Measurements from ENCODE around the gene ACSS1. TPM values are rescaled to one million over a fixed set of nuclear protein-coding genes. Genes with fewer than 3 reads are reported as not detected.

Gene ACSS1
- total and polyA plus RNA-seq, 2 experiments from 2014 or later: 1.3 to 4.1 TPM

DNA sequence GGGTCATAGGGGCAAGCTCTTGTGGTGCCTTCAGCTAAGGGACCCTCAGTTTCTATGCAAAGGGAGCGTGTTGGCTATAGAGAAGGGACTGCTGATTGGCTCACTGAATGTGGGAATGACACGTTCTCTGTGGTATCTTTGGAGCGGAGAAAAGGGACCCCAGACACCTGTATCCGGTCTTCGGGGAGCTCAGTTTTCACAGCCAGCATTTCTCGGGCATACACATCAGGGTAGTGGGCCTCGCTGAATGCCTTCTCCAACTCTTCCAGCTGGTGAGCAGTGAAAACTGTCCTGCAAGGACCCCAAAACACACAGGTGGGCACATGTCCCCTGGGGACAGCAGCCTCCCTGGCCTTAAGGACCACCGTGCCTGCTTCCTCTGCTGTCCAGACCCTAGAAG is 20.7 kb upstream of the ACSS1 start:
- DNase-seq (ENCODE audit: low spot score): no peak
- no peaks in the 10 kb centered on the region for H3K36me3 ChIP-seq (ENCODE audit: insufficient read depth)
- H3K4me2 ChIP-seq: no peak overlapping the region
- no peak for ATAC-seq
- Mint-ChIP-seq H3K36me3 (ENCODE audit: low read depth) (no peaks in the 10 kb centered on the region), H3K9me3 (peaks cover 3% of the 10 kb centered on the region; the same call in 2 of the 3 replicates), H3K27ac (no peak overlapping the region), H3K4me1 (peaks cover 17% of the 10 kb centered on the region), H3K4me3 (no peak overlapping the region), H3K27me3 (ENCODE audit: insufficient read depth, low read depth, poor library complexity) (peaks cover 67% of the 10 kb centered on the region)
- TF ChIP-seq ZNF331 (CRISPR knock-in tag; IDR thresholded peaks at IDR 0.05; ENCODE audit: low read depth): no peak
- TF ChIP-seq, protein P1, sequence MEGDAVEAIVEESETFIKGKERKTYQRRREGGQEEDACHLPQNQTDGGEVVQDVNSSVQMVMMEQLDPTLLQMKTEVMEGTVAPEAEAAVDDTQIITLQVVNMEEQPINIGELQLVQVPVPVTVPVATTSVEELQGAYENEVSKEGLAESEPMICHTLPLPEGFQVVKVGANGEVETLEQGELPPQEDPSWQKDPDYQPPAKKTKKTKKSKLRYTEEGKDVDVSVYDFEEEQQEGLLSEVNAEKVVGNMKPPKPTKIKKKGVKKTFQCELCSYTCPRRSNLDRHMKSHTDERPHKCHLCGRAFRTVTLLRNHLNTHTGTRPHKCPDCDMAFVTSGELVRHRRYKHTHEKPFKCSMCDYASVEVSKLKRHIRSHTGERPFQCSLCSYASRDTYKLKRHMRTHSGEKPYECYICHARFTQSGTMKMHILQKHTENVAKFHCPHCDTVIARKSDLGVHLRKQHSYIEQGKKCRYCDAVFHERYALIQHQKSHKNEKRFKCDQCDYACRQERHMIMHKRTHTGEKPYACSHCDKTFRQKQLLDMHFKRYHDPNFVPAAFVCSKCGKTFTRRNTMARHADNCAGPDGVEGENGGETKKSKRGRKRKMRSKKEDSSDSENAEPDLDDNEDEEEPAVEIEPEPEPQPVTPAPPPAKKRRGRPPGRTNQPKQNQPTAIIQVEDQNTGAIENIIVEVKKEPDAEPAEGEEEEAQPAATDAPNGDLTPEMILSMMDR (conservative IDR thresholded peaks at IDR 0.05; ENCODE audit: low read depth in 2 of 2): no peak
- TF ChIP-seq EZH2phosphoT487 (IDR thresholded peaks at IDR 0.05; ENCODE audit: unreplicated experiment): no peak
- no peak for TF ChIP-seq EZH2 (IDR thresholded peaks at IDR 0.05; ENCODE audit: low read depth, unreplicated experiment)
- TF ChIP-seq NANOG (IDR thresholded peaks at IDR 0.05; ENCODE audit: borderline replicate concordance): no peak
- TF ChIP-seq, protein P2, sequence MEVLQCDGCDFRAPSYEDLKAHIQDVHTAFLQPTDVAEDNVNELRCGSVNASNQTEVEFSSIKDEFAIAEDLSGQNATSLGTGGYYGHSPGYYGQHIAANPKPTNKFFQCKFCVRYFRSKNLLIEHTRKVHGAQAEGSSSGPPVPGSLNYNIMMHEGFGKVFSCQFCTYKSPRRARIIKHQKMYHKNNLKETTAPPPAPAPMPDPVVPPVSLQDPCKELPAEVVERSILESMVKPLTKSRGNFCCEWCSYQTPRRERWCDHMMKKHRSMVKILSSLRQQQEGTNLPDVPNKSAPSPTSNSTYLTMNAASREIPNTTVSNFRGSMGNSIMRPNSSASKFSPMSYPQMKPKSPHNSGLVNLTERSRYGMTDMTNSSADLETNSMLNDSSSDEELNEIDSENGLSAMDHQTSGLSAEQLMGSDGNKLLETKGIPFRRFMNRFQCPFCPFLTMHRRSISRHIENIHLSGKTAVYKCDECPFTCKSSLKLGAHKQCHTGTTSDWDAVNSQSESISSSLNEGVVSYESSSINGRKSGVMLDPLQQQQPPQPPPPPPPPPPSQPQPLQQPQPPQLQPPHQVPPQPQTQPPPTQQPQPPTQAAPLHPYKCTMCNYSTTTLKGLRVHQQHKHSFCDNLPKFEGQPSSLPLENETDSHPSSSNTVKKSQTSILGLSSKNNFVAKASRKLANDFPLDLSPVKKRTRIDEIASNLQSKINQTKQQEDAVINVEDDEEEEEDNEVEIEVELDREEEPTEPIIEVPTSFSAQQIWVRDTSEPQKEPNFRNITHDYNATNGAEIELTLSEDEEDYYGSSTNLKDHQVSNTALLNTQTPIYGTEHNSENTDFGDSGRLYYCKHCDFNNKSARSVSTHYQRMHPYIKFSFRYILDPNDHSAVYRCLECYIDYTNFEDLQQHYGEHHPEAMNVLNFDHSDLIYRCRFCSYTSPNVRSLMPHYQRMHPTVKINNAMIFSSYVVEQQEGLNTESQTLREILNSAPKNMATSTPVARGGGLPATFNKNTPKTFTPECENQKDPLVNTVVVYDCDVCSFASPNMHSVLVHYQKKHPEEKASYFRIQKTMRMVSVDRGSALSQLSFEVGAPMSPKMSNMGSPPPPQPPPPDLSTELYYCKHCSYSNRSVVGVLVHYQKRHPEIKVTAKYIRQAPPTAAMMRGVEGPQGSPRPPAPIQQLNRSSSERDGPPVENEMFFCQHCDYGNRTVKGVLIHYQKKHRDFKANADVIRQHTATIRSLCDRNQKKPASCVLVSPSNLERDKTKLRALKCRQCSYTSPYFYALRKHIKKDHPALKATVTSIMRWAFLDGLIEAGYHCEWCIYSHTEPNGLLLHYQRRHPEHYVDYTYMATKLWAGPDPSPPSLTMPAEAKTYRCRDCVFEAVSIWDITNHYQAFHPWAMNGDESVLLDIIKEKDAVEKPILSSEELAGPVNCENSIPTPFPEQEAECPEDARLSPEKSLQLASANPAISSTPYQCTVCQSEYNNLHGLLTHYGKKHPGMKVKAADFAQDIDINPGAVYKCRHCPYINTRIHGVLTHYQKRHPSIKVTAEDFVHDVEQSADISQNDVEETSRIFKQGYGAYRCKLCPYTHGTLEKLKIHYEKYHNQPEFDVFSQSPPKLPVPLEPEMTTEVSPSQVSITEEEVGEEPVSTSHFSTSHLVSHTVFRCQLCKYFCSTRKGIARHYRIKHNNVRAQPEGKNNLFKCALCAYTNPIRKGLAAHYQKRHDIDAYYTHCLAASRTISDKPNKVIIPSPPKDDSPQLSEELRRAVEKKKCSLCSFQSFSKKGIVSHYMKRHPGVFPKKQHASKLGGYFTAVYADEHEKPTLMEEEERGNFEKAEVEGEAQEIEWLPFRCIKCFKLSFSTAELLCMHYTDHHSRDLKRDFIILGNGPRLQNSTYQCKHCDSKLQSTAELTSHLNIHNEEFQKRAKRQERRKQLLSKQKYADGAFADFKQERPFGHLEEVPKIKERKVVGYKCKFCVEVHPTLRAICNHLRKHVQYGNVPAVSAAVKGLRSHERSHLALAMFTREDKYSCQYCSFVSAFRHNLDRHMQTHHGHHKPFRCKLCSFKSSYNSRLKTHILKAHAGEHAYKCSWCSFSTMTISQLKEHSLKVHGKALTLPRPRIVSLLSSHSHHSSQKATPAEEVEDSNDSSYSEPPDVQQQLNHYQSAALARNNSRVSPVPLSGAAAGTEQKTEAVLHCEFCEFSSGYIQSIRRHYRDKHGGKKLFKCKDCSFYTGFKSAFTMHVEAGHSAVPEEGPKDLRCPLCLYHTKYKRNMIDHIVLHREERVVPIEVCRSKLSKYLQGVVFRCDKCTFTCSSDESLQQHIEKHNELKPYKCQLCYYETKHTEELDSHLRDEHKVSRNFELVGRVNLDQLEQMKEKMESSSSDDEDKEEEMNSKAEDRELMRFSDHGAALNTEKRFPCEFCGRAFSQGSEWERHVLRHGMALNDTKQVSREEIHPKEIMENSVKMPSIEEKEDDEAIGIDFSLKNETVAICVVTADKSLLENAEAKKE (CRISPR knock-in tag; IDR thresholded peaks at IDR 0.05): no peak
- no peak for TF ChIP-seq CREB1 (CRISPR knock-in tag; IDR thresholded peaks at IDR 0.05; ENCODE audit: low read depth)
- TF ChIP-seq, protein P3, sequence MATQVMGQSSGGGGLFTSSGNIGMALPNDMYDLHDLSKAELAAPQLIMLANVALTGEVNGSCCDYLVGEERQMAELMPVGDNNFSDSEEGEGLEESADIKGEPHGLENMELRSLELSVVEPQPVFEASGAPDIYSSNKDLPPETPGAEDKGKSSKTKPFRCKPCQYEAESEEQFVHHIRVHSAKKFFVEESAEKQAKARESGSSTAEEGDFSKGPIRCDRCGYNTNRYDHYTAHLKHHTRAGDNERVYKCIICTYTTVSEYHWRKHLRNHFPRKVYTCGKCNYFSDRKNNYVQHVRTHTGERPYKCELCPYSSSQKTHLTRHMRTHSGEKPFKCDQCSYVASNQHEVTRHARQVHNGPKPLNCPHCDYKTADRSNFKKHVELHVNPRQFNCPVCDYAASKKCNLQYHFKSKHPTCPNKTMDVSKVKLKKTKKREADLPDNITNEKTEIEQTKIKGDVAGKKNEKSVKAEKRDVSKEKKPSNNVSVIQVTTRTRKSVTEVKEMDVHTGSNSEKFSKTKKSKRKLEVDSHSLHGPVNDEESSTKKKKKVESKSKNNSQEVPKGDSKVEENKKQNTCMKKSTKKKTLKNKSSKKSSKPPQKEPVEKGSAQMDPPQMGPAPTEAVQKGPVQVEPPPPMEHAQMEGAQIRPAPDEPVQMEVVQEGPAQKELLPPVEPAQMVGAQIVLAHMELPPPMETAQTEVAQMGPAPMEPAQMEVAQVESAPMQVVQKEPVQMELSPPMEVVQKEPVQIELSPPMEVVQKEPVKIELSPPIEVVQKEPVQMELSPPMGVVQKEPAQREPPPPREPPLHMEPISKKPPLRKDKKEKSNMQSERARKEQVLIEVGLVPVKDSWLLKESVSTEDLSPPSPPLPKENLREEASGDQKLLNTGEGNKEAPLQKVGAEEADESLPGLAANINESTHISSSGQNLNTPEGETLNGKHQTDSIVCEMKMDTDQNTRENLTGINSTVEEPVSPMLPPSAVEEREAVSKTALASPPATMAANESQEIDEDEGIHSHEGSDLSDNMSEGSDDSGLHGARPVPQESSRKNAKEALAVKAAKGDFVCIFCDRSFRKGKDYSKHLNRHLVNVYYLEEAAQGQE (IDR thresholded peaks at IDR 0.05; ENCODE audit: unreplicated experiment): no peak
- TF ChIP-seq POLR2AphosphoS5 (IDR thresholded peaks at IDR 0.05; ENCODE audit: low read depth): no peak
- TF ChIP-seq STAT1 (IDR thresholded peaks at IDR 0.05; ENCODE audit: unreplicated experiment): no peak
- TF ChIP-seq, protein P4, sequence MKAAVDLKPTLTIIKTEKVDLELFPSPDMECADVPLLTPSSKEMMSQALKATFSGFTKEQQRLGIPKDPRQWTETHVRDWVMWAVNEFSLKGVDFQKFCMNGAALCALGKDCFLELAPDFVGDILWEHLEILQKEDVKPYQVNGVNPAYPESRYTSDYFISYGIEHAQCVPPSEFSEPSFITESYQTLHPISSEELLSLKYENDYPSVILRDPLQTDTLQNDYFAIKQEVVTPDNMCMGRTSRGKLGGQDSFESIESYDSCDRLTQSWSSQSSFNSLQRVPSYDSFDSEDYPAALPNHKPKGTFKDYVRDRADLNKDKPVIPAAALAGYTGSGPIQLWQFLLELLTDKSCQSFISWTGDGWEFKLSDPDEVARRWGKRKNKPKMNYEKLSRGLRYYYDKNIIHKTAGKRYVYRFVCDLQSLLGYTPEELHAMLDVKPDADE (IDR thresholded peaks at IDR 0.05): no peak
- no peak for TF ChIP-seq ZNF114 (CRISPR knock-in tag; IDR thresholded peaks at IDR 0.05)
- no peak for TF ChIP-seq JUNB (IDR thresholded peaks at IDR 0.05; ENCODE audit: unreplicated experiment)
- peaks cover 82% of the 10 kb centered on the region for H3K27me3 ChIP-seq (ENCODE audit: insufficient read depth)
- H3K4me1 ChIP-seq (ENCODE audit: insufficient read depth): peaks cover 12% of the 10 kb centered on the region
- H4K20me1 ChIP-seq (replicated peaks; ENCODE audit: insufficient read depth): peaks cover 10% of the 10 kb centered on the region
- H3K27ac ChIP-seq (ENCODE audit: low read depth): no peak overlapping the region
- no peaks in the 10 kb centered on the region for H3K79me2 ChIP-seq (replicated peaks; ENCODE audit: insufficient read depth)
- no peak overlapping the region for H3K4me3 ChIP-seq
- no peak overlapping the region for H2AFZ ChIP-seq
- no peaks in the 10 kb centered on the region; the same call in 1 of the 2 replicates for H3K9me2 ChIP-seq (ENCODE audit: insufficient read depth)
- H3F3A ChIP-seq (replicated peaks; ENCODE audit: low read depth): peaks cover 4% of the 10 kb centered on the region; the same call in 1 of the 2 replicates
